DMS53 treated with DMSO at 0.1 percent for 48 hours (cell line): ENCODE measurements around the gene KRTAP10-2.
"Not testable (repeated sequence)": the region's sequence is repeated elsewhere in the genome, so short reads cannot be mapped to it uniquely, and the experiment has no call there.

ENCODE experiments used
- DNase-seq: peaks from one replicate; lab custom pipeline; 2025; ENCODE audit not compliant: unreplicated experiment; lab: John Stamatoyannopoulos, UW

The KRTAP10-2 gene

GRCh38 chr21:44503006-44503889 lies 48.1 kb downstream of the KRTAP10-2 start:
- DNase-seq, result not testable (repeated sequence)

- no peak for DNase-seq
Measured at GRCh38 chr21:44502171-44502958, 48.9 kb downstream of the KRTAP10-2 start.
